GM19239 (cell line): Measurements from ENCODE around the gene PRKN.
"Not testable (repeated sequence)": the region's sequence is repeated elsewhere in the genome, so short reads cannot be mapped to it uniquely, and the experiment has no call there.

Experiments used
- DNase-seq: peaks from one replicate; pipeline ENCODE4 v3.0.0; 2011; ENCODE audit warnings: low spot score; ENCODE audit not compliant: insufficient read length
- FAIRE-seq: peaks from 2 replicates; lab custom pipeline; 2011; peaks lifted over from hg19 to GRCh38; lab: Jason Lieb, UNC

The PRKN gene

DNA sequence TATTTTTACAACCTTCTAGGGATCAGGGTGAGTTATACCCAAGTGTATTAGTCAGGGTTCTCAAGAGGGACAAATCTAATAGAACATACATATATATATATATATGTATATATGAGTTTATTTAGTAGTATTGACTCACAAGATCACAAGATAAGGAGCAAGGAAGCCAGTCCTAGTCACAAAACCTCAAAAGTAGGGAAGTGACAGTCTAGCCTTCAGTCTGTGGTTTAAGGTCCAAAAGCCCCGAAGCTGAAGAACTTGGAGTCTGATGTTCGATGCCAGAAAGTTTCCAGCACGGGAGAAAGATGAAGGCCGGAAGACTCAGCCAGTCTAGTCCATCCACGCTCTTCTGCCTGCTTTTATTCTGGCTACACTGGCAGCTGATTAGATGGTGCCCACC, 821.0 kb downstream of the PRKN start:
- no peak for DNase-seq
- no peak for FAIRE-seq

DNA sequence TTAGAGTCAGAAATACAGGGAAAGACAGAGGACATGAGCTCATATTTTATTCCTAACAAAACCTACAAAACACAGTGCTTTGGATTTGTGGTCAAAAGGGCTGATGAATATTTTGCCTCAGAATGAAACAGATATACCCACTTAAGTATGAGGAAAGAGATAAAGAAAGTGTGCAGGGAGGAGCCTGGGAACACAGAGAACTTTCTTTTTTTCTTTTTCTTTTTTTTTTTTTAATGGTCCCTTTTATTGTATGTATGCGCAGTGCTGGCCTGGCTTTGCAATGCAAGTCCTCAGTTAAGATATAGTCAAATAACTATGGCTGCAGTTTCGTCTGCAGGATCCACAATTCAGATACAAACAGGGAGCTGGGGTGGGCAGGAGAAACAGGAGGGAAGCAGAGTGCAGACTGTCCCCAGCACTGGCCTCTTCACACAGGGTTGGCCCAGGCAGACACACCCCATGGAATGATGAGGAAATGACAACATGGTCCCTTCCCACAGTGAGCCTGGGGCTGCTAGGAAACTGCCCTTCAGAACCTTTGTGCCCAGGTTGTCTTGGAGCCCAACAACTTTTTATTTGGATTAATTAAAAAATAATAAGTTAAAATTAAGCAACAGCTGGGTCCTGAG, 823.9 kb downstream of the PRKN start:
- no peak for FAIRE-seq
- DNase-seq, result no peak

DNA sequence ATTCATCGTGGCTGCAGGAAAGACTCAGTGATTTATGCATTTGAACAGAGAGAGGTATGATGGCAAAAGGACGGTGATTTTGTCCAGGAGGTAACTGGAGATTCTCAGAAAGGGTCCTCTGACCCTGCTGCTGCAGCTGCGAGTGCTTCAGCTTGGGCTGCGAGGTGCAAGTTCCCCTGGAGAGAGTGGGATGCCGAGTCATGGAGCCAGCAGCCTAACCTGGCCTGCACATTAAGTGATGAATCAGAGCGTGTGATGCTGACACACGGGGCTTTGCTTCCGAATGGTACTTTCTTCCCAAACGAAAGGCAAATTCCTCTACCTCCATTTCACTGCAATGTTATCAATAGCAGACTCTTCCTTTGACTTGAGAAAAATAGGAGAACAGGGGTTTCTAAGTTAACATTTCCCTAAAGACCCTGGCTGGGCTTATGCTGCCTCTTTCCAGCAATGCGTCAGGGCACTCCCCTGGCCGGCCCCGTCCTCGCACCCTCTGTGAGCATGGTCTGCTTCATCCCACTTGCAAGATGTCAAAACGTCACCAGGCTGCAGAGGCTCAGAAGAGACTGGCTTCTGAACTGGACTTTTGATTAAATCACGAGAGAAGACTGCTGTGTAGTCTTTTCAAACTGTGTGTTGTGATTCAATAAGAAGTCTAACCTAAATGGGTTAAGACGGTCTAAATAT, 825.7 kb downstream of the PRKN start:
- FAIRE-seq (no peak), DNase-seq (no peak)

DNA sequence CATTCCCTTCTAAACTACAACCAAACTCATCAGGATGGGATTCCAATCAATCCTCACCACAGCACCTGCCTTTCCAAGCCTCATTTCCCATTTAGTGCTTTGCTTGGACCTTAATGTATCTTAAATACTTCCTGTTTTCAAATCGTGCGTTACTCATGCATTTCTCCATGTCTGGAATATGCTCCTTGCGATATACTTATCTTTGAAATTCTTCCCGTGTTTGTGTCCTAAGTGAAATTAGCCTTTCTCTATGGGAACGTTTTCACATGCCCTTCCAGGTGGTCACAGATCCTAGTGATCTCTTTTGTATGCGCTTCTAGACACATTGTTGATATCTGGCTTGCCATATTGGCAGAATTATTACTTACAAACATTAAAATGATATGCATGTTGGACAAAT, 833.1 kb downstream of the PRKN start:
- FAIRE-seq (no peak), DNase-seq (no peak)

DNA sequence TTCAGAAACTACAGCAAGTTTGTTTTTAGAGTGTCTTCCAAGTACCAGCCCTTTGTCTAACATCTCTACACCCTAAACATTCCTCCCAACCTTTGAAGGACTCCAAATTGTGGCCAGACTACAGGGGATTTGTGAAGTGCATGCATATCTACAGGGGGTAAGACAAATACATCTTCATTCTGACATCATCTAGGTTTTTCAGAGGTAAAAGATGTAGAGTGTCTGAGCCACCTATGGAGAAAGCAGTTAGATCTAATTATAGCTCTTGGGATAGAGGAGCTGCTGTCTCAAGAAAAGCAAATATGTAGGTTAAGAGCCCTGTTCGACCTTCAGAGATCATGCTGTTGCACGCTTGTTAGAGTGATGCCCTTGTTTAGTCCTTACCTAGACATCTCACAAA, 836.0 kb downstream of the PRKN start:
- no peak for DNase-seq
- FAIRE-seq, result no peak

DNA sequence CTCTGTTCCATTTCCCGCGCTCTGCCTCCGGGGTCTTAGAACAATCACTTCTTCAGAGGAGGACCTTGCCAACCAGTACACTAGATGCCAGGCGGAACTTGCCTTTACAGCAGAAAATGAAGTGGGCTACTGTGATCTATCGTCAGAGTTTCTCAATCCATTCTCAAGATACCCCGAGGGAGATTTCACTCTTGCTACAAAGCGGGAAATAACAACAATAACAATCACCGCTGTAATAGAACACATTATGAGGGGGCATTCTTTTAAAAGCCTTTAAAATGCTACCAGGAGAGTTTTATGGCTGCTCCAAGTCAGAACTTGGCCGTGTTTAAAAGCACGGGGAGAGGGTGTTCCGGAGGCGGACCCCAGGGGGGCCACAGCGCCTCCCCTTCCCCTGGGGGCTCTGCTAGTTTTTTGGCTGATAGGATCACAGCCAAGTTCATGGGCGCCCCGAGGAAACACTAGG, 836.7 kb downstream of the PRKN start:
- no peak for DNase-seq
- FAIRE-seq, result no peak

DNA sequence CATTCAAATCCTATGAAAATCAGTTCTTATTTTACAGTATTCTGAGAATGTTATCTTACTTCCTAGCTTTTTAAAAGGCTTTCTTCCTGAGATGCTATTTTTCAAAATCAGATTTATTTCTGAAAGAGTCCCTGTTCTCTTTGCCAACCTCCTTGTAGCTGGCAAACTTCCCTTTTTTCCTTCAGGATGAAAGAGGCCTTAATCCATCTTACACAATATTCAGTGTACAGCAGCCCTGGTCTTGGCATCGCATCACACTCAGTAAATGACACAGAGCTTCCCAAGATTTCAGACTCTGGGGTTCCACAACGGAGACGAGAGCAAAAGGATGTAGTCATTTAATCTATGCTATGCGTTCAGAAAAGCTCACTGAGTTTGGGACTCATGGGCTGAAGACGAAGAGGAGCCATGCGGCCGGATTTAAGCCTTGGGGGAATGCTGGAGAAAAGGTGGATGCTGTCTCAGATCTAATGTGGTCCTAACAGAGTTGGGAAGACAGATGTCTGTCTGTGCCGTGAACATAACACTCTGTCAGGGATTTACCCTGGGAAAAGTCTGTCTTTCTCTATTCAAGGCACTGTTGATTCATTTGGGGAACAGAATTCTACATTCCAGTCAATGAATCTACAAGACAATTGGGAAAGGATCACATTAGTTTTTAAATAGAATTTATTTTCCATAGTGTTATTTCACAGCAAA, 837.3 kb downstream of the PRKN start:
- no peak for DNase-seq
- FAIRE-seq, result no peak

DNA sequence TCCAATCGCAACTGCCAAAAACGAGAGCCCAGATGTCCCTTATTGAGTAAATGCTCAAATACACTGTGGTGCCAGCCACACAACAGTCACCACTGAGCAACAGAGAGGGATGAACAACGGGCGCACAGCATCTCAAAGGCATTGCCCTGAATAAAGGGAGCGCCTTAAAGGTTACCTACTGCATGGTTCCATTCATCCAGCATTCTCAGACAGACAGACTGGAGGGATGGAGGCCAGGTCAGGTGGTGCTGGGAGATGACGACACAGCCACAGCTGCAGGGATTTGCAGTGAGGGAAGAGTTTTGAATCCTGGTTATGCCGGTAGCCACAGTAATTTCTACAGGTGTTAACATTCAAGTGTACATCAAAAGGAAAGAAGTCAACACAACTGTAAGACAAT, 838.2 kb downstream of the PRKN start:
- FAIRE-seq (no peak), DNase-seq (no peak)

DNA sequence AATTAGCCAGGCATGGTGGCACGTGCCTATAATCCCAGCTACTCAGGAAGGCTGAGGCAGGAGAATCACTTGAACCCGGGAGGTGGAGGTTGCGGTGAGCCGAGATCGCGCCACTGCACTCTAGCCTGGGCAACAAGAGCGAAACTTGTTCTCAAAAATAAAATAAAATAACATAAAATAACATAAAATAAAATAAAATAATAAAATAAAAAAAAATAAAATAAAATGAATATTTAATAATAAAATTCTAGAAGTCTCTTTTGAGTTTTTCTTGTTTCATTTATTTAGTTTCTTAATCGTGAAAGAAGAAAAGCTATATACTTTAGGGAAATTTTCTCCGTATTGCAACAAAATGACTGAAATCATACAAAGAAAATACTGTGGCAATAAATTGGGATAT, 841.0 kb downstream of the PRKN start:
- not testable (repeated sequence) for DNase-seq, FAIRE-seq

DNA sequence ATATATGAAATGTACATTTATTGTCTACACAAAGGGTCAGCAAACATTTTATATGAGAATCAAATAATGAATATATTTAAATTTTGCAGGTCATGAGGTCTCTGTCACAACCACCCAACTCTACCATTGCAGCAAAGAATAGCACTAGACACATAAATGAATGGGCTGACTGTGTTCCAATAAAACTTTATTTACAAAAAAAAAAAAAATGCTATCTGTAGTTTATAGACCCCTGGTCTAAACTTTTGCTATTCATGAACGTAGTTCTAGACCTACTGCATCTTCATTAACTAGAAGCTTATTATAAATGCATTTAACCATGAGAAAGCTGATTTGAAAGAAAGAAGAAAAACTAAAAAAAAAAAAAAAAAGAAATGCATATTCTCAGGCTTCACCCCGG, 842.8 kb downstream of the PRKN start:
- DNase-seq, result no peak
- no peak for FAIRE-seq

DNA sequence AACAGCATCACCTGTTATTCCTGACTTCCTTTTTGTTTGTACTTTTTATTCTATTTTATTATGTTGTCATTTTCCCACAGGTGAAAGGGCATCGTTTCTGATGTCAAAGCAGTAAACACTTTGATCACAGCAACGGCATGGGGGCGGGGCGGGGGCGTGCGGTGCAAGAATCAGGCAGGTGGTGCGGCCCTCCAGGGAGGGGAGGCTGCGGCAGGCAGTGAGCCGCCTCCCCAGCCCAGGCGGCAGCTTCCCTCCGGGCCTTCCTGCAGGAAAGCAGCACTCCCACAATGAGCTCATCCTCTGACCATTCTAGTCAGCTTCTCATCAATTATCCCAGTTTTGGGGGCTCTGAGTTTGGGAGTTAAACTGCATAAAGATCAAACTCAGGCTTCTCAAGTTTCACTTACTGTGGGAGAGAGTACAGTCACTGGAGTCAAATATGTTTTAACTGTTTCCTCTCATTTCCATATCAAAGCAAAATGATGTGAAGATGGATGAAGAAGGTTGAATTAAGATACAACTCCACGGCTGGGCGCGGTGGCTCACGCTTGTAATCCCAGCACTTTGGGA, 845.3 kb downstream of the PRKN start:
- DNase-seq (no peak), FAIRE-seq (no peak)

DNA sequence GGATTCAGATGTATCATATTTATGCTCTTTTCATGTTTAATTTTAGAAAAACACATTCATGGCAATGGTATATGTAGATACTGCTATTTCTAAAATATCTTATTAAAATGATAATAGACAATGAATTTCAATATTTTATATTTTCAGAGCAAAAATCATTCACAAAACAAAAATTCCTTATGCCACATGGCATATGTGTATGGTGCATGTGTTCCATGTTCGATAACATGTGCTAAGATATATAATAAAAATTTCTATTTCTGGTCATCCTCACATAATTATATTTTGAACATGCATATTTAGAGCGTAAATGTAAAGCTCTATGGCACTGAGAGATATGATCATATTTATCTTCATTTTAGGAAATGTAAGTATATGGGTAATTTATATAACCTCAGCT, 847.5 kb downstream of the PRKN start:
- no peak for FAIRE-seq

DNA sequence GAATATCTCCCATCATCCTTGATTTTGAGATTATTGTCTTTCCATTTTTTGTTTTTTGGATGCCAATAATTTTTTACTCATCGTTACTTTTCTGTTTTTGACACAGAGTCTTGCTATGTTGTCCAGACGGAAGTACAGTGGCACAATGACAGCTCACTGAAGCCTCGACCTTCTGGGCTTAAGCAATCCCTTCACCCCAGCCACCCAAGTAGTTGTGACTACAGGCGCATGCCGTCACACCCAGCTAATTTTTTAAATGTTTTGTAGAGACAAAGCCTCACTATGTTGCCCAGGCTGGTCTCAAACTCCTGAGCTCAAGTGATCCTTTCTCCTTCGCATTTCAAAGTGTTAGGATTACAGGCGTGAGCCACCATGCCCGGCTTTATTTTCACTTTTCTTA, 851.3 kb downstream of the PRKN start:
- no peak for DNase-seq
- FAIRE-seq, result no peak

More for the DNA sequence above, 847.5 kb downstream of the PRKN start:
- no peak for DNase-seq

DNA sequence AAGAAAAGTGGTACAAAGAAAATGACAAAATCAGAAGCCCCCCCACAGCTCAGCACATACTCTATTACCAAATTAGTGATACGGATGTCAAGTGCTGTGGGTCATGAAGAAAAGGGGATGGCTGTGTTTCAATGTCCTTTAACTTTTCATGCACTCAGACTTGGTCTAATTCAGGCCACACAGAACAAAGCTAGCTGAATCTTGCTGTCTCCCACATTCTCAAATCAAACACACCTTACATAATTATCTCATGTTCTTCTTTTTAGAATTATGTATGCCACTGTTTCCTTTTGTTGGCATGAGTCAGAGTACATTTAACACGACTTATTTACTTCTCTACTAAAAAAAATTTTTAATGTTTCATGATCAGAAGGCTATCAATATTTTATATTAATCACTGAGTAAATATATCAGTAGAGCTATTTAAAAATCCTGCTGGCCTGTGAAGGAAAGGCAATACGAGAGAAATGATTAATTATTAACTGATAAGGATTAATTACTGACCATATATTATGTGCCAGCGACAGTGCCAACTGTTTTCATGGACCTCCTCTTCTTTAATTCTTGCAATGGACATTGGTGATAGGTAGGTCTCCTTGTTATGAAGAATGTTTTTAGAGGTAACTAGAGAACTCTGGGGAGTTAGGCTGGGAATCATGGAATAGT, 857.2 kb downstream of the PRKN start:
- no peak for DNase-seq

DNA sequence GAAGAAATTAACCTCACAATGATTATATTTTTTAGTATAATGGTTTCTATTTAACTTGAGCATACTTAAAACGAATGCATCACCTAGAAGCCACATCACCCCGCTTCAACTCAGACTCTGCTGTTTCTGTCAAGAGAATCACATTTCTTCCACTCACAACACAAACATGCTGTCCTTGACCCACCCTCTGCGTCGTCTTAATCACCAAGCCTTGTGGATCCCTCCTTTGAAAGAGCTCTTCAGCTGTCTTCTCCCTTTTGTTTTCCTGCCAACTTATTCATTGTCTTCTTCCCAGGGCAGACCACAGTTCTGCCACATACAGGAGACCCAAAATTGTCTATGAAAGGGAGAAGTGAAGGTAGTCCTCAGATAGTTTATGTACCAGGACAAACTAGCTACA, 858.1 kb downstream of the PRKN start:
- no peak for DNase-seq
- no peak for FAIRE-seq

More for the DNA sequence above, 857.2 kb downstream of the PRKN start:
- no peak for FAIRE-seq

DNA sequence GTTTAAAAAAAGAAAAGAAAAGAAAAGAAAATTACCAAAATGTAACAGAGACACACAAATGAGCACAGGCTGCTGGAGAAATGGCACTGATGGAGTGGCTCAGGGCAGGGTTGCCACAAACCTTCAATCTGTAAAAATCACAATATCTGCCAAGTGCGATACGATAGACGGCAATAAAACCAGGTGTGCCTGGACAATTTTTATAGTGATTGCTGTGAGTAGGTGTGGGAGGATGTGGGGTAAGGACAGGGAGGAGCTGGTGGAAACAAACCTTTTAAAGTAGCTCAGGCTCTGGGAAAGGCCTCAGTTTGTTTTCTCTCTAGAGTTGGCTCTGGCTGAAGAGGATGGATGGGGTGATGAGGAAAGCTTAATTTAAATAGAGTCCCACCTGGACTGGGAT, 861.0 kb downstream of the PRKN start:
- FAIRE-seq (no peak), DNase-seq (no peak)

DNA sequence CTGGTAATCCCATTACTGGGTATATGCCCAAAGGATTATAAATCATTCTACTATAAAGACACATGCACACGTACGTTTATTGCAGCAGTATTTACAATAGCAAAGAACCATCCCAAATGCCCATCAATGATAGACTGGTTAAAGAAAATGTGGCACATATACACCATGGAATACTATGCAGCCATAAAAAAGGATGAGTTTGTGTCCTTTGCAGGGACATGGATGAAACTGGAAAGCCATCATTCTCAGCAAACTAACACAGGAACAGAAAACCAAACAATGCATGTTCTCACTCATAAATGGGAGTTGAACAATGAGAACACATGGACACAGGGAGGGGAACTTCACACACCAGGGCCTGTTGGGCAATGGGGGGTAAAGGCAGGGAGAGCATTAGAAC, 866.5 kb downstream of the PRKN start:
- FAIRE-seq, DNase-seq: not testable (repeated sequence)

DNA sequence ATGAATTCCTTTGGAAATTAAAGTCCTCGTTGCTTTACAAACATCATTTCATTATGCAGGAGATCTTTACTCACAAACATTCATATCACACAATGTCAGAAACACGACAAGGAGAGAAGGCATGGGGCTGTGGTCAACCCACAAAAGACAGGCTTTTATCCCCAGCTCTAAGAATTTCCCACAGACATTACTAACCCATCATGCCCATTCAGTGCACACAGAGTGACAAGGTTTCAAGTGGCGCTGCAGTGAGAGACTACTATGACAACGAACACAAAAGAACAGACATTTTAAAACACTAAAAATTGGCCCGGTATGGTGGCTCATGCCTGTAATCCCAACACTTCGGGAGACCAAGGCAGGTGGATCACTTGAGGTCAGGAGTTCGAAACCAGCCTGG, 873.9 kb downstream of the PRKN start:
- DNase-seq, result no peak
- no peak for FAIRE-seq

DNA sequence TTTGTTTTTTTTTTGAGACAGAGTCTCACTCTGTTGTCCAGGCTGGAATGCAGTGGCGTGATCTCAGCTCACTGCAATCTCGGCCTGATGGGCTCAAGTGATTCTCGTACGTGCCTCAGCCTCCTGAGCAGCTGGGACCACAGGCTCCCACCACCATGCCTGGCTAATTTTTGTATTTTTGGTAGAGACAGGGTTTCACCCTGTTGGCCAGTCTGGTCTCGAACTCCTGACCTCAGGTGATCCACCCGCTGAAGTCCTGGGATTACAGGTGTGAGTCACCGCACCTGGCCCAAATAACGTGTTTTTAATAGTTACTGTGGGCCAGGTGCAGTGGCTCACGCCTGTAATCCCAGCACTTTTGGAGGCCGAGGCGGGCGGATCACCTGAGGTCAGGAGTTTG, 876.1 kb downstream of the PRKN start:
- not testable (repeated sequence) for DNase-seq, FAIRE-seq

DNA sequence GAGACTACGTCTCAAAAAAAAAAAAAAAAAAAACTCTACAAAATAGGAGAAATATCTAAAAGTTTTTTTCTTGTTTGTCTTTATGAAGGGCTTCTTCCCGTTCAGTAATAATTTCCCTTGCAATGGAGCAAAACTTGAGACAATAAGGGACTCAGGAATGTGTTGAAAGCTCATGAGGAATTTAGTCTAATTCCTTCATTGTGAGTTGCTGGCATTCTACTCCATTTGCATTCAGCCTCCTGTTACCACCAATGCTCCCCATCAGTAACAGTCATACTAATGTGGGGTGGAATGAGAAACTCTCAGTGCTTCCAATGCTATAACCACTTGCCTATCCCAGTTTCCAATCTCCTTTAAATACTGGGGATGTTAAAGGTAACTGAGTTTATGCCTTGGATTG, 877.0 kb downstream of the PRKN start:
- no peak for FAIRE-seq
- no peak for DNase-seq

DNA sequence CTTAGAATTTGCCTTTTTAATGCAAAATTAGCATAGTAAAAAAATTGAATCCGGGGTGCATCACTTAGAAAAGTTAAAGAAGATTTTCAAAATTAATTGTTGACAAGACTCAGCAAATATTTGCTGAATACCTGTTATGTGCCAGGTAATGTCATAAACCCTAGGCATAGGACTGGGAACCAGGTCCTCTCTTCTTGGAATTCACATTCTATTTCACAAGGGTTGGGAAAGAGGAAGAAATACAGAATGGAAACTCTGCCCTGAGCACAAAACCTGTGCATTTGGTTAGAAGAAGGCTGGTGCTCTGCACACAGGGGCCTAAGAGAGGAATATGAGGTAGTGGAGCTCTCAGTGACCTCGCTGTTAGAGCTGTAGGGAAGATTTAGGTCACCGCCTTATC, 879.9 kb downstream of the PRKN start:
- FAIRE-seq (no peak), DNase-seq (no peak)
